Osteocyte (in vitro differentiated cells): ENCODE data around the gene BTRC. TPM values are rescaled to one million over a fixed set of nuclear protein-coding genes. Genes with fewer than 3 reads are reported as not detected.

ENCODE experiments used
- DNase-seq: peaks from one replicate; pipeline ENCODE4 v3.0.0; 2021; ENCODE audit warnings: mixed read lengths; ENCODE audit not compliant: unreplicated experiment; ENCODE audit errors: extremely low spot score
- H3K27ac Mint-ChIP-seq: one replicate; pipeline ENCODE4 v1.8.0; 2021; ENCODE audit warnings: mild to moderate bottlenecking, mixed read lengths; ENCODE audit not compliant: unreplicated experiment
- H3K27me3 Mint-ChIP-seq: one replicate; pipeline ENCODE4 v1.8.0; 2021; ENCODE audit warnings: mixed read lengths; ENCODE audit not compliant: unreplicated experiment
- H3K36me3 Mint-ChIP-seq: one replicate; pipeline ENCODE4 v1.8.0; 2021; ENCODE audit warnings: mixed read lengths; ENCODE audit not compliant: unreplicated experiment
- H3K4me1 Mint-ChIP-seq: one replicate; pipeline ENCODE4 v1.8.0; 2021; ENCODE audit warnings: mixed read lengths; ENCODE audit not compliant: unreplicated experiment
- H3K4me3 Mint-ChIP-seq: one replicate; pipeline ENCODE4 v1.8.0; 2021; ENCODE audit warnings: mild to moderate bottlenecking, moderate library complexity, mixed read lengths; ENCODE audit not compliant: unreplicated experiment
- H3K9me3 Mint-ChIP-seq: one replicate; pipeline ENCODE4 v1.8.0; 2021; ENCODE audit warnings: mixed read lengths; ENCODE audit not compliant: unreplicated experiment
- CTCF ChIP-seq: fragments of 200-600 bp; sonication (generic); IDR thresholded peaks from 2 replicates; pipeline ENCODE4 v1.5.0; 2021; ENCODE audit warnings: antibody characterized with exemption, mild to moderate bottlenecking, moderate library complexity
- total RNA-seq: library from RNA; stranded (reverse); gene quantifications from 2 replicates; pipeline ENCODE4 v1.2.1, GENCODE V29; 2021

The BTRC gene
- total RNA-seq, 1 donor from 2014 or later: 28.9 TPM

- Mint-ChIP-seq H3K9me3 (no peaks in the 10 kb centered on the region), H3K4me3 (no peak overlapping the region), H3K27ac (no peak overlapping the region), H3K27me3 (peaks cover 23% of the 10 kb centered on the region), H3K4me1 (peaks cover 2% of the 10 kb centered on the region), H3K36me3 (no peaks in the 10 kb centered on the region)
- DNase-seq: peak; percentile 71
- no peak for TF ChIP-seq CTCF
Observed at GRCh38 chr10:101563497-101564040, 209.6 kb downstream of the BTRC start.

- H3K4me3 Mint-ChIP-seq: no peak overlapping the region
- H3K36me3 Mint-ChIP-seq: no peaks in the 10 kb centered on the region
- TF ChIP-seq CTCF: no peak
Observed at GRCh38 chr10:101564490-101564991, 210.6 kb downstream of the BTRC start.

GRCh38 chr10:101565370-101565900 lies 211.5 kb downstream of the BTRC start:
- Mint-ChIP-seq H3K27me3 (peaks cover 34% of the 10 kb centered on the region), H3K9me3 (no peaks in the 10 kb centered on the region), H3K4me3 (no peak overlapping the region), H3K36me3 (no peaks in the 10 kb centered on the region), H3K27ac (no peak overlapping the region), H3K4me1 (peaks cover 8% of the 10 kb centered on the region)
- TF ChIP-seq CTCF: no peak
- no peak for DNase-seq

More at GRCh38 chr10:101564490-101564991, 210.6 kb downstream of the BTRC start:
- no peak overlapping the region for H3K27ac Mint-ChIP-seq
- H3K4me1 Mint-ChIP-seq: peaks cover 3% of the 10 kb centered on the region
- peak; percentile 83 for DNase-seq
- peaks cover 30% of the 10 kb centered on the region for H3K27me3 Mint-ChIP-seq
- no peaks in the 10 kb centered on the region for H3K9me3 Mint-ChIP-seq

GRCh38 chr10:101565936-101566332 lies 212.0 kb downstream of the BTRC start:
- no peak for DNase-seq
- peaks cover 34% of the 10 kb centered on the region for H3K27me3 Mint-ChIP-seq
- no peaks in the 10 kb centered on the region for H3K36me3 Mint-ChIP-seq
- H3K4me1 Mint-ChIP-seq: peaks cover 13% of the 10 kb centered on the region
- H3K9me3 Mint-ChIP-seq: no peaks in the 10 kb centered on the region
- H3K27ac Mint-ChIP-seq: no peak overlapping the region
- no peak for TF ChIP-seq CTCF
- no peak overlapping the region for H3K4me3 Mint-ChIP-seq

GRCh38 chr10:101566333-101567164 lies 212.6 kb downstream of the BTRC start:
- TF ChIP-seq CTCF: no peak
- Mint-ChIP-seq H3K27me3 (peaks cover 34% of the 10 kb centered on the region), H3K9me3 (no peaks in the 10 kb centered on the region), H3K4me3 (no peak overlapping the region), H3K27ac (no peak overlapping the region), H3K4me1 (peaks cover 15% of the 10 kb centered on the region), H3K36me3 (no peaks in the 10 kb centered on the region)
- DNase-seq: no peak
